Measurements from ENCODE around the gene RSPH10B2. TPM values are rescaled to one million over a fixed set of nuclear protein-coding genes. Genes with fewer than 3 reads are reported as not detected.
"Not testable (repeated sequence)": the region's sequence is repeated elsewhere in the genome, so short reads cannot be mapped to it uniquely, and the experiment has no call there.

Gene RSPH10B2
- total RNA-seq, 2 experiments from 2014 or later, result 0.32 TPM; not detected in 1

DNA sequence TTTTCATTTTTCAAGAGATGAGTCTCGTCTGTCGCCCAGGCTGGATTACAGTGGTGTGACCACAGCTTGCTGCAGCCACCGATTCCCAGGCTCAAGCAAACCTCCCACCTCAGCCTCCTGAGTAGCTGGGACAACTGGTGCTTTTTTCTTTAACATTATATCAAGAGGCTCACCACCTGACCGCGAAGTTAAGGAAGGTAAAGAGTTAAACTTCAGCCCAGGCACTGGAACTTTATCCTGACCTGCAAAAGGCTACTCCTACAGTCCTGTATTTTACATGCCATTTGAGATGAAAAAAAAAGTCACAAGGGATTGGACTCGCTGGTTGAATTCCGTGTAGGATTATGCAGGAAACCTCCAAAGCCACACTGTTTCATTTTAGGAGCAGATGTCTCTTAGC lies 61.6 kb downstream of the RSPH10B2 start:
- not testable (repeated sequence) for H3K4me3 Mint-ChIP-seq, H3K36me3 Mint-ChIP-seq, H3K4me1 Mint-ChIP-seq, DNase-seq, H3K27ac Mint-ChIP-seq, H3K9me3 Mint-ChIP-seq, H3K27me3 Mint-ChIP-seq

DNA sequence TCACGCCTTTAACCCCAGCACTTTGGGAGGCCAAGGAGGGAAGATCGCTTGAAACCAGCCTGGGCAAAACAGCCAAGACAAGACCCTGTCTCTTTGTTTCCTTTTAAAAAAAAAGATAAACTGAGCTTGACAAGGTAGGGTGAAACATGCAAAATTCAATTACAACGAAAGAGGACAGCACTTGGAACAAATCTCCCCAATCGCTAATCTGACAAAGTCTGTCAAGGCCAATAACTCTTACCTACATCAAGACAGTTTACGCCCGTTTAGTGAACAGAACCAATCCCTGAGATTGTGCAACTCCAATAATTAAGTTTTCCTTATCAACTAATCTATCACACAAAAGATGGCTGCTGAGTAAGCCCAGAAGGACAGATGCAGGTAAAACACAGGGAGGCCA lies 67.7 kb downstream of the RSPH10B2 start:
- H3K9me3 Mint-ChIP-seq, H3K4me1 Mint-ChIP-seq, H3K27ac Mint-ChIP-seq, H3K27me3 Mint-ChIP-seq, H3K4me3 Mint-ChIP-seq, DNase-seq: not testable (repeated sequence)
- peaks cover 11% of the 10 kb centered on the region for H3K36me3 Mint-ChIP-seq

DNA sequence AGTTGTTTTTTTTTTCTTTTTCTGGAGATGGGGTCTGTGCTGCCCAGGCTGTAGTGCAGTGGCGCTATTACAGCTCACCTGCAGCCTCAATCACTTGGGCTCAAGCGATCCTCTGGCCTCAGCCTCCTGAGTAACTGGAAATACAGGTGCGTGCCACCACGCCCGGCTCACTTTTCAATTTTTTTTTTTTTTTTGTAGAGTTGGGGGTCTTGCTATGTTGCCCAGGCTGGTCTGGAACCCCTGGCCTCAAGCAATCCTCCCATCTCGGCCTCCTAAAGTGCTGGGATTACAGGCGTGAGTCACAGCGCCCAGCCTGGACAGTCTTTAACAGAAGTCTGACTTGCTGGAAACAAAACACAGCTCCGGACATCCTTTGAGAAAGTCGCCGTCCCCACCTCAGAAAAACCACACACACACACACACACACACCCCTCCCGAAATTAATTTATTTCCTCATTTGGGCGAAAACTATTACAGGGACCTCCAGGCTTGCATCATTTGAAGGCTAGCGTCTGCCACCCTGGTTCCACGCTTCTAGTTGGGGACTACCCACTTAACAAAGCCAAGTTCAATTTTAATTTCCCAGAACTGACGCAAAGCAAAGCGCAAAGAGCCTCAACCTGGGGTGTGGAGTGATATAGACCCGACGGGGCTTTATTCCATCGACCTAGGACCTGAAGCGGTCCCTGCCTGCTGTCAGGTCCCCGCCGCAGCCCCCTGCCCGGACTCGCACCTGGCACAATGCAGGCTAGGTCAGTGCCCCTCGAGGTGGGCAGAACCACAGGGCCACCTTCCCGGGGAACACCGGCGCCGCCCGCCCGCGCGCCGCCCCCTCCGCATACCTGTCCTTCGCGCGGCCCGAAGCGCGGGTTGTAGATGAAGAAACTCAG lies 71.6 kb downstream of the RSPH10B2 start:
- DNase-seq, H3K36me3 Mint-ChIP-seq, H3K27me3 Mint-ChIP-seq, H3K9me3 Mint-ChIP-seq, H3K4me1 Mint-ChIP-seq: not testable (repeated sequence)
- Mint-ChIP-seq H3K27ac (peak overlapping the region; percentile 79), H3K4me3 (peak overlapping the region; percentile 87)

DNA sequence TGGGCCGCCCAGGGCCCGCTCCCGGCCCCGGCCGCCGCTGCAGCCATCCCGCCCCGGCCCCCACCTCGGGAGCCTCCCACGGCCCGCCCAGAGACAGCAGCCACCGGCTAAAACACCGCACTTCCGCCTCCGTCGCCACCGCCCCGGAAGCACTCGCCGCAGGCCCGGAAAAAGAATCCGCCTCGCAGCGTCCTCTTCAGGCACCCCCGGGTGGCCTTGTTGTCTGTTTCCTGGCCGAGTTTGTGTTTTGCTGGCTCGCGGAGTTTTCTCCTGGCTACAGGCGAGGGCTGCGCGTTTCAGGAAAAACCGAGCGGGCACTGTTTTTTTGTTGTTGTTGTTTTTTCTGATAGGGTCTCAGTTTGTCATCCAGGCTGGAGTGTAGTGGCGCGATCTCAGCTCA lies 72.2 kb downstream of the RSPH10B2 start, which contains the start of gene CCZ1B:
TSS of gene CCZ1B (minus strand) at position 125 of the 400 bp plus-strand sequence. CDS start at position 47, 78 bp downstream.
- not testable (repeated sequence) for H3K27me3 Mint-ChIP-seq, H3K36me3 Mint-ChIP-seq, H3K4me1 Mint-ChIP-seq, H3K9me3 Mint-ChIP-seq
- DNase-seq, result peak; percentile 89
- Mint-ChIP-seq H3K4me3 (peak within 1 kb of the TSS; percentile 95), H3K27ac (peak within 1 kb of the TSS; percentile 95)

DNA sequence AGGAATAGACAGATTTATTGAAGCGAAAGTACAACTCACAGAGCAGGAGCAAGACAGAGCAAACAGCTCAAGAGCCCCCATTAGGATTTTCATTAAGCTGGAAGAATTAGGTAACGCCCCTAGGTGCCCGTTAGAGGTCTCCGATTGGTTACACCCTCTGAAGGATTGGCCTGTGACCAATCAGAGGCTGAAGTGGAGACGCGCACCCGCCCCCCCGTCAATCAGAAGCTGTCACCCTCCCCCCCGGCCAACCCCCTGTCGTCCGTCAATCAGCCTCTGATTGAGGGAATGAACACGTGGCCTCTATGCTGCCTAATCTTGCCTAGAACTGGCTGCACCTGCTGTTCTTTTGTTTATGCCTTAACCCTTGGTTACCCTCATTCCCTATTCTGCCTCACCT lies 73.3 kb downstream of the RSPH10B2 start:
- not testable (repeated sequence) for DNase-seq, H3K4me1 Mint-ChIP-seq, H3K36me3 Mint-ChIP-seq, H3K27me3 Mint-ChIP-seq, H3K27ac Mint-ChIP-seq, H3K9me3 Mint-ChIP-seq
- peak overlapping the region; percentile 38 for H3K4me3 Mint-ChIP-seq

DNA sequence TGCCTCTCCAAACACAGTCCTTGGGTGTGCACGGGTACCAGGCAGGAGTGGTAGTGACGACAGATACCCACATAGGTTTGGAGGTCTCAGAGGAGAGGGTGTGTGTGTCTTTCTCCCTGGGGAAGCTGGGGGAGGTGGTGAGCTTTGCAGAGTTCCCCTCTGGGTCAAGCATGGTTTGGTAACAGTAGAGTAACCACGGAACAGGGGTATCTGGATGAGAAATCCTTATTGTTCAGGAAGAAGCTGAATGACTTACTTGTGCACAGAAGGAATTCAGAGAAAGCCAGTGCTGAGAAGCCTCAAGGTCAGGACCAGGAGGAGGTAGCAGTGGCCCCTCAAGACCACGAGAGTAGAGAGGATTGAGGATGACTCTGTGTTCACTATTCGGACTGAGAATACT lies 75.7 kb downstream of the RSPH10B2 start:
- not testable (repeated sequence) for H3K4me3 Mint-ChIP-seq, H3K9me3 Mint-ChIP-seq, H3K4me1 Mint-ChIP-seq, DNase-seq, H3K27me3 Mint-ChIP-seq, H3K36me3 Mint-ChIP-seq, H3K27ac Mint-ChIP-seq

DNA sequence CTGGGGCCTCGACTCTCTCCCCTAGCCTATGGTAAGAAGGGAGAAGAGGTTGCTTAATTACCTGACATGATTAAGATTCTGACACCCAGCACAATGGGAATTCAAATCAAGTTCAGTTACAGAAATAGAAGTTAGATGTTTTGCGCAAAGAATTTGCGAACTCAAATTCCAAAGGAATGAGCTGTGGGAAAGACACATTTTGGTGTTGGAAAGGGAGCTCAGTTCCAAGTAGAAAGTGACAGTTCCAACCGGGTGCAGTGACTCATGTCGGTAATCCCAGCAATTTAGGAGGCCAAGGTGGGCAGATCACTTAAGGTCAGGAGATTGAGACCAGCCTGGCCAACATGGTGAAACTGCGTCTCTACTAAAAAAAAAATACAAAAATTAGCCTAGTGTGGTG lies 76.1 kb downstream of the RSPH10B2 start:
- not testable (repeated sequence) for H3K27ac Mint-ChIP-seq, H3K36me3 Mint-ChIP-seq, H3K4me1 Mint-ChIP-seq, H3K4me3 Mint-ChIP-seq, H3K27me3 Mint-ChIP-seq, DNase-seq, H3K9me3 Mint-ChIP-seq

DNA sequence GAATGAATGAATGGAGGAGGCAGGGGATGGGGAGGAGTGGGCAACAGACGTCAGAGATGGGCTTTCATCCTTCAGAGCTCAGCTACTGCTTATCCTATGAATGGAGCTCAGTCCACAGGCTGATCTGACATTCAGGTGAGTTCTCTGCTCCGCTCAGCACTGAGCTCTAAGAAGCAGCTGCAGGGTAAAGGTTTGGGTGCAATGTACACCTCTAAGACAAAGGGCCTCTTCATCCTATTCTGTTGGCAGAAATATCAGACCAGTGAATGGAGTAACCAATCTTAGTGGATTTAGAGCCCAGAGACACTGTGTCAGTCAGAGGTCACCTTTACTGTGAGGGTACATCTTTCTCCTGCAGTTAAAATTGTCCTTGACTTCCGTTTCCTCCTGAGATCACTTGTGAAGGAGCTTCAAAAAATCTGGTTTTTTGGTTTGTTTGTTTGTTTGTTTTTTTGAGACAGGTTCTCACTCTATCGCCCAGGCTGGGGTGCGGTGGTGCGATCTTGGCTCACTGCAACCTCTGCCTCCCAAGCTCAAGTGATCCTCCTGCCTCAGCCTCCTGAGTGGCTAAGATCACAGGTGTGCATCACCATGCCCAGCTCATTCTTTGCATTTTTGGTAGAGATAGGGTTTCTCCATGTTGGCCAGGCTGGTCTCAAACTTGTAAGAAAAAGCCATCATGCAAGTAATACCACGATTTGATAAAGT lies 77.3 kb downstream of the RSPH10B2 start:
- no peaks in the 10 kb centered on the region for H3K36me3 Mint-ChIP-seq
- H3K4me3 Mint-ChIP-seq, result no peak overlapping the region
- H3K27ac Mint-ChIP-seq, result no peak overlapping the region
- peaks cover 1% of the 10 kb centered on the region for H3K4me1 Mint-ChIP-seq
- H3K9me3 Mint-ChIP-seq, result peaks cover 1% of the 10 kb centered on the region
- peaks cover 8% of the 10 kb centered on the region for H3K27me3 Mint-ChIP-seq
- DNase-seq, result no peak

DNA sequence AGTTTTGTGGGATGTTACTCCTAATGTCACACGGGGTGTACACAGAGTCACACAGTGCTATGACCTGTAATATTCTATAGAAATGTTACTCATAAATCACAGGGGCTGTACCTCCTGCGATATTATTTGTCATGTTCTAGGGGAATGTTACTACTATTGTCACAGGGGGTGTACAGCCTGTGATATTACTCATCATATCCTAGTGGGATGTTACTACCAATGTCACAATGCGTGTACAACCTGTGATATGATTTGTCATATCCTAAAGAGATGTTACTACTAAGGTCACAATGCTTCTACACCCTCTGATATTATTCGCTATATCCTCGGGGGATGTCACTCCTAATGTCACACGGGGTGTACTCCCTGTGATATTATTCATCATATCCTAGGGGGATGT lies 79.7 kb downstream of the RSPH10B2 start:
- Mint-ChIP-seq H3K36me3 (no peaks in the 10 kb centered on the region), H3K4me3 (no peak overlapping the region), H3K4me1 (no peaks in the 10 kb centered on the region), H3K27me3 (peaks cover 4% of the 10 kb centered on the region), H3K27ac (no peak overlapping the region), H3K9me3 (no peaks in the 10 kb centered on the region)
- no peak for DNase-seq

DNA sequence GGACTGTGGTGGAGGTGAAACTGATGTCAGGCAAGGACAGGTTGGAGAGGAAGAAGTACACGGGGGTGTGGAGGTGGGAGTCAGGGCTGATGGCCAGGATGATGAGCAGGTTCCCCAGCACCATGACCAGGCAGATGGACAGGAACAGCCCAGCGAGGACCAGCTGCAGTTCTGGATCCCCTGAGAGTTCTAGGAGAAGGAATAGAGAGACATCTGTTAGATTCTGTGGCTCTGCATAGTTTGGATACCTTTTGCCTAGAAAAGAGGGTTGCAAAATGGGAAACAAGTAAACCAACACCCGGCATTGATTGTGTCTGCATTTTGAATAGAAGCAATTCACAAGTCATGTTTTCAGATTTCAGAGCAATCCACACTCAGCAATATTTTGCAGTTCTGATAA lies 81.6 kb downstream of the RSPH10B2 start:
- H3K4me1 Mint-ChIP-seq, H3K4me3 Mint-ChIP-seq, DNase-seq, H3K27ac Mint-ChIP-seq, H3K36me3 Mint-ChIP-seq, H3K27me3 Mint-ChIP-seq, H3K9me3 Mint-ChIP-seq: not testable (repeated sequence)

DNA sequence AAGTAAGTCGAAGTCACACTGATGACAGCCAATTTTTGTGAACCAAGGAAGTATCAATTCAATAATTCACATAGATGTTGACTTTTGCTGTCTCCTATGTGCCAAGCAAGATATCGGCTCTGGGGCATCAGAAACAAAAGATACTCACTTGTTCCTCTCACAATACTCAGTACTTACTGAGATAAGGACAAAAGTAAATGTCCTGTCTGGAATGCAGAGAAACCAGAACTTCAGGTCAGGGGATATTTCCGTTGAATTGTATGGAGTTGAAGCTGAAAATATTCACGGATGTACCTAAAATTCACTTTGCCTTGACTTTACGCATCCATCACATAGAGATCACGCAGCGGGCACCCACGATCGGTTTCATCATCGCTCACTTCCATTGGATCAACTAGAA lies 83.2 kb downstream of the RSPH10B2 start:
- DNase-seq, H3K9me3 Mint-ChIP-seq, H3K4me3 Mint-ChIP-seq, H3K4me1 Mint-ChIP-seq, H3K27me3 Mint-ChIP-seq, H3K36me3 Mint-ChIP-seq, H3K27ac Mint-ChIP-seq: not testable (repeated sequence)

DNA sequence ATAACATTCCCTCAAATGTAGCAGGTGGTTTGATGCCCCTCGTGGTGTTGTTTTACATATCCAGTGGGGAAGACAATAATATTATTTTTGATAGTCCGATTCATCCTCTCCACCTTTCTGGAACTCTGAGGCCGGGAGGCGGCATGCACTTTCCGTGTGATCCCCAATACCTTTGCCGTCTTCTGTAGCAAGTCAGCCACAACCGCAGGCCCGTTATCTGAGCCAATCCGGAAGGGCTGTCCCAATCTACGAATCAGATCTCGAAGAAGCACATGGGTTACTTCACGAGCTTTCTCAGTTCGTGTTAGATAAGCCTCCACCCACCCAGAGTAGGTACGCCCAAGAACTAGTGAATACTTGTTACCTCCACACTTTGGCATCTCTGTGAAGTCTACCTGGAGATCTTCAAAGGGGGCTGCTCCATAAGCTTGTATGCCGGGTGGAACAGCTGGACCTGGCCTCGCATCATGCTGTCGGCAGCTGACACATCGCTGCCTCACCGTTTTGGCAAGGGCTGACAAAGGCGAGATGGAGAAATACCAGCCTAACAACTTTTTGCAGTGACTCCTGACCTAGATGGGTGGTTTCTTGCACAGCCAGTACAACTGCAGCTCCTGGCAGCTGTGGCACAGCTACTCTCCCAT lies 88.5 kb downstream of the RSPH10B2 start:
- H3K36me3 Mint-ChIP-seq, DNase-seq, H3K9me3 Mint-ChIP-seq, H3K4me1 Mint-ChIP-seq, H3K27me3 Mint-ChIP-seq, H3K27ac Mint-ChIP-seq, H3K4me3 Mint-ChIP-seq: not testable (repeated sequence)

DNA sequence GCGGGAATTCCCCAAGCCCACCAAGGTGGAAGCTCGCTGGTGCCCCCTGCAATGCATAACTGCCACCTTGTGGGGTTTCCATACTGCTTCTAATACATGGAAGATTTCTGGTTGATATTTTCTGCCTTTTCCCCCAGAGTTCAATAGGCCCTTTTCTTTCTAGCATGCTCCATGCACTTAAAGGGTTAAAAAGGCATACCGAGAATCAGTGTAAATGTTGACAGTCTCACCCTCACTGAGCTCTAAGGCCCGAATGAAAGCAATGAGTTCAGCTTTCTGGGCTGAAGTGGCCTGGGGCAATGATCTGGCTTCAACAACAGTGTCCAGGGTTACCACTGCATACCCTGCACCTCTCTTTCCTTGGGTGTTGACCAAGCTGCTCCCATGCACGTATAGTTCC lies 89.2 kb downstream of the RSPH10B2 start:
- H3K4me1 Mint-ChIP-seq, H3K27ac Mint-ChIP-seq, H3K27me3 Mint-ChIP-seq, H3K36me3 Mint-ChIP-seq, H3K9me3 Mint-ChIP-seq, H3K4me3 Mint-ChIP-seq: not testable (repeated sequence)
- DNase-seq, result peak; percentile 43

DNA sequence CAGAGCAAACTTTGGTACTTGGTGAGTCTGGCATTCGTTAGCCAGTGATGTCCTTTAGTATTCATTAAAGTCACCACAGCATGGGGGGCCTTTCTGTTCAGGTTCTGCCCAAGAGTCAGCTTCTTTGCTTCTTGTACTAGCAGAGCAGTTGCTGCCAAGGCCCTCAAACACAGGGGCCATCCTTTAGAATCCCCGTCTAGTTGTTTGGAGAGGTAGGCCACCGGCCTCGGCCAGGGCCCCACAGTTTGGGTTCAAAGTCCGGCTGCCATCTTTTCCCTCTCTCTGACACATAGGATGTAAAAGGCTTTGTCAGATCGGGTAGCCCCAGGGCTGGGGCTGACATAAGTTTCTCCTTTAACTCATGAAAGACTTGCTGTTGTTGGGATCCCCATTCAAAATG lies 89.8 kb downstream of the RSPH10B2 start:
- not testable (repeated sequence) for H3K27me3 Mint-ChIP-seq, H3K4me3 Mint-ChIP-seq, H3K4me1 Mint-ChIP-seq, DNase-seq, H3K9me3 Mint-ChIP-seq, H3K27ac Mint-ChIP-seq, H3K36me3 Mint-ChIP-seq

DNA sequence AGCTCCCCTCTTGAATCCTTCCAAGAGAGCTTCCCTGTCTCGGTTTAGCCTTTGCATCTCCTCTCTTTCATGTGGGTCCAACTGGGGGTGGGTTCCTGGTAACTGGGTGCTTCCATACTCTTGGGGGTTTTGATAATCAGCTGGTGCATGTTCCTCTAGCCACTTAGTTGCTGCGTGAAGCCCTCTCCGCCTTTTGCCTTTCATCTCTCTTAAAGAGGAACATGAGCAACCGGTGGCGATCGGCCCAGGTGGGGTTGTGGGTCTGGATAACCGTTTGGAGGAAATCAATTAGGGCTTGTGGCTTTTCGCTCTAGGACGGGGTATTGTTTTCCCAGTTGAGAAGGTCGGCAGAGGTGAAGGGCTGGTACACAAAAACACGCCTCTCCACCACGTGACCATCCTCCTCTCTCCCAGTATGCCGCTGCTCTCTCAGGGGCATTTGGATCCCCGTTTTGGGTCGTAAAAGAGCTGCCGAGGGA lies 92.1 kb downstream of the RSPH10B2 start:
- H3K27me3 Mint-ChIP-seq, H3K4me1 Mint-ChIP-seq, H3K4me3 Mint-ChIP-seq, DNase-seq, H3K36me3 Mint-ChIP-seq, H3K27ac Mint-ChIP-seq, H3K9me3 Mint-ChIP-seq: not testable (repeated sequence)

Measured in activated naive CD8-positive, alpha-beta T cell treated with anti-CD3 and anti-CD28 coated beads for 36 hours (primary cell).